ENCODE measurements around the gene FAM200C. TPM values are rescaled to one million over a fixed set of nuclear protein-coding genes. Genes with fewer than 3 reads are reported as not detected.

FAM200C gene
- total RNA-seq, 4 donors from 2014 or later, result 0.51 to 1.1 (median 0.86) TPM

DNA sequence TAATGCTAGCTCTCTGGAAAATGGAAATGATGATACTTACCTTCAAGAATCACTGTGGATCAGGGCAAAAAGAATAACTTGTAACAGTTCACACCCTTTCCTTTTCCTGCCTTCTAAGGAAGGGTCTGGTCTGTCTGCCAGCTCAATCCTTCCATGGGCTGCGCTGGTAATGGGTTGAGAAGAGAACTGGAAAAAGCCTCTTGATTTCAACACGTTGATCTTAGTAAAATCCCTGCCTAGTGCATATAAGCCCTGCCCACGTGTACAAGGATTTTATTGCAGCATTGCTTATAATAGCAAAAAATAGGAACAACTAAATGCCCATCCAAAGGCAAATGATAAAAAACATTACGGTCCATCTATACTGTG lies 49.9 kb downstream of the FAM200C start:
- no peak for TF ChIP-seq CTCF (IDR thresholded peaks at IDR 0.05 in 4 of 5, conservative IDR thresholded peaks at IDR 0.05 in 1 of 5)
- no peak for TF ChIP-seq POLR2A (IDR thresholded peaks at IDR 0.05)
- ATAC-seq (no peak), DNase-seq (no peak)
- H3K4me3 ChIP-seq, result no peak overlapping the region
- no peaks in the 10 kb centered on the region for H3K9me3 ChIP-seq
- in situ Hi-C loops (cut with MboI; ENCODE audit: low sequenced_read_pairs in 4 of 4), result loop anchor here (5.0 to 10.0 kb wide), 3 partner anchors 148 to 328 kb away; no protein-coding TSS in a partner anchor
- H3K4me1 ChIP-seq, result peaks cover 4 to 12% of the 10 kb centered on the region in 2 donors
- no peaks in the 10 kb centered on the region for H3K36me3 ChIP-seq
- no peaks in the 10 kb centered on the region for H3K27me3 ChIP-seq
- no peak overlapping the region for H3K27ac ChIP-seq
- intact Hi-C loops (cut with DNase I; ENCODE audit: low total_unique reads), result loop anchor here (5.0 kb wide), 2 partner anchors 47 to 233 kb away; partner anchors contain the start of gene PWWP2A

- ATAC-seq, result no peak
- Histone ChIP-seq H3K27me3 (no peaks in the 10 kb centered on the region), H3K4me1 (peaks cover 4 to 12% of the 10 kb centered on the region in 2 donors), H3K4me3 (no peak overlapping the region), H3K27ac (no peak overlapping the region), H3K9me3 (no peaks in the 10 kb centered on the region), H3K36me3 (no peaks in the 10 kb centered on the region)
- intact Hi-C loops (cut with DNase I; ENCODE audit: low total_unique reads), result no loop called here
- in situ Hi-C loops (cut with MboI; ENCODE audit: low sequenced_read_pairs in 4 of 4), result loop anchor here (5.0 to 10.0 kb wide), 3 partner anchors 147 to 327 kb away; no protein-coding TSS in a partner anchor
- DNase-seq, result no peak
- TF ChIP-seq CTCF (IDR thresholded peaks at IDR 0.05 in 4 of 5, conservative IDR thresholded peaks at IDR 0.05 in 1 of 5), result no peak
- TF ChIP-seq POLR2A (IDR thresholded peaks at IDR 0.05), result no peak
Measured at GRCh38 chr5:160349249-160349934, 50.5 kb downstream of the FAM200C start.

GRCh38 chr5:160348080-160348479 lies 51.8 kb downstream of the FAM200C start:
- no peak overlapping the region for H3K27ac ChIP-seq
- intact Hi-C loops (cut with DNase I; ENCODE audit: low total_unique reads), result no loop called here
- in situ Hi-C loops (cut with MboI; ENCODE audit: low sequenced_read_pairs in 4 of 4), result loop anchor here (5.0 to 10.0 kb wide), 3 partner anchors 146 to 326 kb away; no protein-coding TSS in a partner anchor
- H3K4me3 ChIP-seq, result no peak overlapping the region
- ATAC-seq, result no peak
- DNase-seq, result no peak
- H3K27me3 ChIP-seq, result no peaks in the 10 kb centered on the region
- peaks cover 0 to 2% of the 10 kb centered on the region in 2 donors for H3K4me1 ChIP-seq
- TF ChIP-seq CTCF (IDR thresholded peaks at IDR 0.05 in 4 of 5, conservative IDR thresholded peaks at IDR 0.05 in 1 of 5) (no peak), POLR2A (IDR thresholded peaks at IDR 0.05) (no peak)
- no peaks in the 10 kb centered on the region for H3K36me3 ChIP-seq
- H3K9me3 ChIP-seq, result no peaks in the 10 kb centered on the region

DNA sequence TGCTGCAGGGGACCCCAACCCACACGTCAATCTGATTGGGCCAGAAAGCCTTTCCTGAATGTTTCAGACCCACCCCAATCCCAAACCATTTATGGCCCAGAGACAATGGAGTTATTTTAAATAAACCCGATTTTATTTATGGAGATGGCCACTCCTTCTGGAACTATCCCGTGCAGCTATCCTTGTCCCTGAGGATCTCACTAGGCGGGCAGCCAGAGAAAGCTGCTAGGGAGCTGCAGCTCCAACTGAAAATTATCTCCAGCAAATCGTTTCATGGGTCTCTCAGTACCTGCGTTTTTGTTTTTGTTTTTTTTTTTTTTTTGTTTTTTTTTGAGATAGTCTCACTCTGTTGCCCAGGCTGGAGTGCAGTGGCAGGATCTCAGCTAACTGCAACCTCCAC lies 52.4 kb downstream of the FAM200C start:
- no peaks in the 10 kb centered on the region for H3K27me3 ChIP-seq
- no peaks in the 10 kb centered on the region for H3K9me3 ChIP-seq
- DNase-seq (no peak), ATAC-seq (no peak)
- H3K4me1 ChIP-seq, result no peaks in the 10 kb centered on the region
- H3K4me3 ChIP-seq, result no peak overlapping the region
- no peaks in the 10 kb centered on the region for H3K36me3 ChIP-seq
- in situ Hi-C loops (cut with MboI; ENCODE audit: low sequenced_read_pairs in 4 of 4), result loop anchor here (5.0 to 10.0 kb wide), 3 partner anchors 145 to 325 kb away; no protein-coding TSS in a partner anchor
- no peak for TF ChIP-seq CTCF (IDR thresholded peaks at IDR 0.05 in 4 of 5, conservative IDR thresholded peaks at IDR 0.05 in 1 of 5)
- TF ChIP-seq POLR2A (IDR thresholded peaks at IDR 0.05), result no peak
- intact Hi-C loops (cut with DNase I; ENCODE audit: low total_unique reads), result no loop called here
- no peak overlapping the region for H3K27ac ChIP-seq

Other genes starting within 250 kb of the FAM200C start
- not detected for gene FABP6, start 170.5 kb downstream of the FAM200C start, total RNA-seq
- under 1 TPM in 2 of 4 donors, not detected in 2; 0.15 to 0.18 TPM for gene CCNJL, start 87.5 kb downstream of the FAM200C start, total RNA-seq
- under 1 TPM in 2 of 4 donors, not detected in 2; 0.09 to 0.65 TPM for gene C1QTNF2, start 29.4 kb downstream of the FAM200C start, total RNA-seq
- 100 to 1,000 TPM in 1 of 4 donors, 10 to 100 TPM in 3; 61.4 to 103 (median 87.2) TPM for gene SLU7, start 19.0 kb upstream of the FAM200C start, total RNA-seq
- gene PTTG1, start 21.8 kb upstream of the FAM200C start, total RNA-seq, result 10 to 100 TPM in 2 of 4 donors, 1 to 10 TPM in 2; 1.1 to 18.1 (median 11.4) TPM

Data from gastrocnemius medialis (tissue), 4 donors.